K562 (cell line): ENCODE data around the gene OTULIN. TPM values are rescaled to one million over a fixed set of nuclear protein-coding genes. Genes with fewer than 3 reads are reported as not detected.

Source experiments
- ATAC-seq: fragments of 200-7000 bp; cut with Tn5 transposase; 3 replicates; pipeline ENCODE4 v1.9.1; 2020; ENCODE audit warnings: moderate library complexity
- BruUV-seq: library from RNA; stranded (reverse); fragments of 400-500 nt; replicated peaks from 2 replicates; lab custom pipeline; 2021; lab: Mats Ljungman, UMichigan
- CTCF ChIA-PET: fragments of 300-600 bp; formaldehyde crosslinking; extraction: SDS; loops from one replicate; lab custom pipeline; 2021; ENCODE audit warnings: low intra/inter-chr PET ratio; lab: Yijun Ruan, JAX
- POLR2A ChIA-PET: fragments of 300-600, 350-650 bp; sonication (Branson Sonifier 250); formaldehyde crosslinking; extraction: SDS; loops from one replicate; lab custom pipeline; 2021; ENCODE audit warnings: antibody characterized with exemption, inconsistent platforms; lab: Yijun Ruan, JAX
- DNase-seq, 4 experiments: peaks; one replicate each; pipeline versions ENCODE4 v3.0.0 to v3.0.0-alpha.2; 2011 to 2018; ENCODE audit warnings: low spot score in 3 of 4, mixed read lengths in 3 of 4; ENCODE audit errors: extremely low read depth in 1 of 4
- FAIRE-seq: peaks from 2 replicates; lab custom pipeline; 2011; peaks lifted over from hg19 to GRCh38; lab: Jason Lieb, UNC
- H2AFZ ChIP-seq: 2 replicates; pipeline ENCODE4 v1.6.0; 2011; ENCODE audit warnings: low read depth, low read length, control low read depth, inconsistent platforms
- H3K27ac ChIP-seq: fragments of 200-600 bp; 3 replicates; pipeline ENCODE4 v1.8.0; 2011; ENCODE audit warnings: low read depth, mild to moderate bottlenecking, control low read depth, inconsistent platforms, low read length, moderate library complexity, mixed read lengths; ENCODE audit errors: extremely low read depth
- H3K27me3 ChIP-seq, 2 experiments: fragments of 300-600 bp in 1 of 2; 2 replicates in 1 of 2; 3 replicates in 1 of 2; pipeline versions ENCODE4 v1.6.0 to v1.8.0; 2011; ENCODE audit warnings: inconsistent platforms in 2 of 2, low read length in 2 of 2, mild to moderate bottlenecking in 1 of 2, mixed read lengths in 1 of 2, moderate library complexity in 1 of 2; ENCODE audit not compliant: control insufficient read depth in 2 of 2, insufficient read depth in 2 of 2
- H3K36me3 ChIP-seq: fragments of 300-600 bp; 3 replicates; pipeline ENCODE4 v1.8.0; 2011; ENCODE audit warnings: mild to moderate bottlenecking, low read length, inconsistent platforms; ENCODE audit not compliant: control insufficient read depth, insufficient read depth
- H3K4me1 ChIP-seq, 2 experiments: fragments of 200-600 bp in 1 of 2; replicated peaks in 1 of 2; 2 replicates in 1 of 2; 3 replicates in 1 of 2; pipeline versions ENCODE4 v1.5.1 to v1.8.0; 2011; ENCODE audit warnings: inconsistent platforms in 2 of 2, low read length in 2 of 2, mild to moderate bottlenecking in 1 of 2, mixed read lengths in 1 of 2, moderate library complexity in 1 of 2; ENCODE audit not compliant: control insufficient read depth in 2 of 2, insufficient read depth in 2 of 2
- H3K4me2 ChIP-seq: 2 replicates; pipeline ENCODE4 v1.6.1; 2011; ENCODE audit warnings: low read length, control low read depth, inconsistent platforms, mixed read lengths; ENCODE audit not compliant: insufficient read depth
- H3K4me3 ChIP-seq: fragments of 200-600 bp; sonication (generic), shearing (Covaris generic); 2 replicates; pipeline ENCODE4 v1.5.1; 2016; ENCODE audit warnings: control low read depth, inconsistent platforms
- H3K79me2 ChIP-seq: fragments of 200-600 bp; 3 replicates; pipeline ENCODE4 v1.8.0; 2011; ENCODE audit warnings: low read length, inconsistent platforms; ENCODE audit not compliant: control insufficient read depth, insufficient read depth
- H3K9ac ChIP-seq, 2 experiments: 2 replicates each; pipeline versions ENCODE4 v1.6.0 to v1.6.1; 2011; ENCODE audit warnings: low read depth in 2 of 2, low read length in 2 of 2, control low read depth in 1 of 2, inconsistent platforms in 1 of 2, mild to moderate bottlenecking in 1 of 2, mixed read lengths in 1 of 2; ENCODE audit not compliant: insufficient read depth in 1 of 2
- H3K9me1 ChIP-seq: one replicate; pipeline ENCODE4 v1.6.0; 2011; ENCODE audit warnings: inconsistent platforms, mild to moderate bottlenecking, low read length, moderate library complexity; ENCODE audit not compliant: control insufficient read depth, insufficient read depth
- H3K9me3 ChIP-seq: replicated peaks from 2 replicates; pipeline ENCODE4 v1.5.1; 2011; ENCODE audit warnings: low read depth, low read length, inconsistent platforms; ENCODE audit not compliant: control insufficient read depth, insufficient read depth
- H4K20me1 ChIP-seq: replicated peaks from 2 replicates; pipeline ENCODE4 v1.6.1; 2011; ENCODE audit warnings: low read length, inconsistent platforms, mixed read lengths; ENCODE audit not compliant: control insufficient read depth, insufficient read depth
- ADNP ChIP-seq: fragments of 200-800 bp; sonication (Bioruptor generic); IDR thresholded peaks from 2 replicates; pipeline ENCODE4 v1.6.1; 2016; ENCODE audit warnings: missing genetic modification characterization, missing compliant biosample characterization
- C11orf30 ChIP-seq: fragments of 450-650 bp; IDR thresholded peaks from 2 replicates; pipeline ENCODE4 v1.6.1; 2016; ENCODE audit warnings: low read depth, mild to moderate bottlenecking
- ELF2 ChIP-seq: fragments of 250-450 bp; sonication (Bioruptor Pico); IDR thresholded peaks from 2 replicates; pipeline ENCODE4 v1.5.0; 2021; ENCODE audit warnings: mild to moderate bottlenecking
- MAFG ChIP-seq: fragments of 450-650 bp; conservative IDR thresholded peaks from 2 replicates; pipeline ENCODE4 v1.6.1; 2016; ENCODE audit warnings: missing genetic modification characterization, missing compliant biosample characterization
- ZNF316 ChIP-seq: fragments of 450-650 bp; IDR thresholded peaks from 2 replicates; pipeline ENCODE4 v1.6.1; 2016
- WGBS: fragments of 100-300 bp; shearing (Covaris generic); methylation state at CpG from one replicate; pipeline ENCODE4 v1.1.6; 2016; ENCODE audit warnings: low coverage, mixed read lengths; ENCODE audit not compliant: insufficient coverage; ENCODE audit errors: missing lambda C conversion rate; 5-methylcytosine and 5-hydroxymethylcytosine counted together
- in situ Hi-C: fragments of 300-500 bp; cut with MboI; formaldehyde crosslinking; loops from 4 replicates; pipeline ENCODE4 v1.15.0; 2018; ENCODE audit warnings: inconsistent platforms, mixed read lengths
- intact Hi-C: fragments of 100-400 bp; cut with micrococcal nuclease; formaldehyde crosslinking; loops from 2 replicates; pipeline ENCODE4 v1.14.2; 2022
- polyA plus RNA-seq, 8 experiments: library from polyadenylated mRNA; depleted of rRNA in 4 of 8; stranded (reverse) in 5 of 8; unstranded in 3 of 8; fragments of >200 nt; fragmentation: Nextera tagmentation in 2 of 8; fragmentation: Illumina TruSeq in 1 of 8; extraction: Ambion mirVana in 2 of 8; extraction: Trizol in 1 of 8; gene quantifications; 2 replicates each; pipeline versions ENCODE4 v1.2.1 to v1.2.3, GENCODE V29; 2011 to 2014; ENCODE audit warnings: inconsistent platforms in 1 of 8, missing spikeins in 1 of 8
- total RNA-seq, 7 experiments: library from RNA; depleted of rRNA in 6 of 7; stranded (reverse); fragments of >200 nt in 6 of 7; fragmentation: Illumina TruSeq in 2 of 7; extraction: Trizol in 2 of 7; gene quantifications; 2 replicates each; pipeline versions ENCODE4 v1.2.1 to v1.2.3, GENCODE V29; 2011 to 2021; ENCODE audit warnings: low replicate concordance in 1 of 7
- TF ChIP-seq, protein P1 (sequence below): sonication (generic); formaldehyde crosslinking; IDR thresholded peaks from 2 replicates; pipeline ENCODE4 v1.8.0; 2023; ENCODE audit warnings: missing genetic modification reagents, mild to moderate bottlenecking, borderline replicate concordance

Gene OTULIN
- total and polyA plus RNA-seq, 9 of the 15 experiments (the other 6 are each of a cell fraction or from before 2014, with no cell fraction given) = 3.3 to 33.6 (median 20.1) TPM

DNA sequence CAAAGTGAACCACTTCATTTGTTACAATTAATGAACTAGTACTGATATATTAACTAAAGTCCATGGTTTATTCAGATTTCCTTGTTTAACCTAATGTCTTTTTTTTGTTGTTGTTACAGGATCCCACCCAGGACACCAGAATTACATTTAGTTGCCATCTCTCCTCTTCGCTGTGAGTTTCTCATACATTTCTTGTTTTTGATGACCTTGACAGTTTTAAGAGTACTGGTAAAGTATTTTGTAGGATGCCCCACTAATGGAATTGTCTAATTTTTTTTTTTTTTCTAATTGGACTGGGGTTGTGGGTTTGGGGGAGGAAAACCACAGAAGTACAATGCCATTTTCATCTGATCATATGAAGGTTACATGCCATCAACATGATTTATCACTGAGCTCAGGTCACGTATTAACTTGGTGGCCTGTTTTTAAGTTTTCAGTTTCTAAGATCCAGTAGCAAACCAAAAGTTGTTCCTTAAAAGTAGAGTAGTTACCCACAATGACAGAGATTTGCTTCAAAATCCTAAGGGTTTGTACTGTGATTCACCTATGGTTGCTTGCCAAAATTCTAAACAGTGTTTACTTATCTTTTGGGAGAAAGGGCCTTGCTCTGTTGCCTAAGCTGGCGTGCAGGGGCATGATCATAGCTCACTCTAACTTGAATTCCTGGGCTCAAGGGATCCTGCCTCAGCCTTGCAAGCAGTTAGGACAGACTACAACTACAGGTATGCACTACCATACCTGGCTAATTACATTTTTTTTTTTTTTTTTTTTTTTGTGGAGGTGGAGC is 4.5 kb upstream of the OTULIN start:
- H4K20me1 ChIP-seq = no peaks in the 10 kb centered on the region
- intact Hi-C loops (loop anchor here (10.0 kb wide), 1 partner anchor 555 kb away; no protein-coding TSS in a partner anchor), in situ Hi-C loops (loop anchor here (10.0 kb wide), 1 partner anchor 655 kb away; no protein-coding TSS in a partner anchor)
- TF ChIP-seq ELF2 = no peak
- TF ChIP-seq MAFG (tag) = 0 out of 2 replicates have a peak, but pooled peaks have one; percentile 21
- TF ChIP-seq, protein P1, sequence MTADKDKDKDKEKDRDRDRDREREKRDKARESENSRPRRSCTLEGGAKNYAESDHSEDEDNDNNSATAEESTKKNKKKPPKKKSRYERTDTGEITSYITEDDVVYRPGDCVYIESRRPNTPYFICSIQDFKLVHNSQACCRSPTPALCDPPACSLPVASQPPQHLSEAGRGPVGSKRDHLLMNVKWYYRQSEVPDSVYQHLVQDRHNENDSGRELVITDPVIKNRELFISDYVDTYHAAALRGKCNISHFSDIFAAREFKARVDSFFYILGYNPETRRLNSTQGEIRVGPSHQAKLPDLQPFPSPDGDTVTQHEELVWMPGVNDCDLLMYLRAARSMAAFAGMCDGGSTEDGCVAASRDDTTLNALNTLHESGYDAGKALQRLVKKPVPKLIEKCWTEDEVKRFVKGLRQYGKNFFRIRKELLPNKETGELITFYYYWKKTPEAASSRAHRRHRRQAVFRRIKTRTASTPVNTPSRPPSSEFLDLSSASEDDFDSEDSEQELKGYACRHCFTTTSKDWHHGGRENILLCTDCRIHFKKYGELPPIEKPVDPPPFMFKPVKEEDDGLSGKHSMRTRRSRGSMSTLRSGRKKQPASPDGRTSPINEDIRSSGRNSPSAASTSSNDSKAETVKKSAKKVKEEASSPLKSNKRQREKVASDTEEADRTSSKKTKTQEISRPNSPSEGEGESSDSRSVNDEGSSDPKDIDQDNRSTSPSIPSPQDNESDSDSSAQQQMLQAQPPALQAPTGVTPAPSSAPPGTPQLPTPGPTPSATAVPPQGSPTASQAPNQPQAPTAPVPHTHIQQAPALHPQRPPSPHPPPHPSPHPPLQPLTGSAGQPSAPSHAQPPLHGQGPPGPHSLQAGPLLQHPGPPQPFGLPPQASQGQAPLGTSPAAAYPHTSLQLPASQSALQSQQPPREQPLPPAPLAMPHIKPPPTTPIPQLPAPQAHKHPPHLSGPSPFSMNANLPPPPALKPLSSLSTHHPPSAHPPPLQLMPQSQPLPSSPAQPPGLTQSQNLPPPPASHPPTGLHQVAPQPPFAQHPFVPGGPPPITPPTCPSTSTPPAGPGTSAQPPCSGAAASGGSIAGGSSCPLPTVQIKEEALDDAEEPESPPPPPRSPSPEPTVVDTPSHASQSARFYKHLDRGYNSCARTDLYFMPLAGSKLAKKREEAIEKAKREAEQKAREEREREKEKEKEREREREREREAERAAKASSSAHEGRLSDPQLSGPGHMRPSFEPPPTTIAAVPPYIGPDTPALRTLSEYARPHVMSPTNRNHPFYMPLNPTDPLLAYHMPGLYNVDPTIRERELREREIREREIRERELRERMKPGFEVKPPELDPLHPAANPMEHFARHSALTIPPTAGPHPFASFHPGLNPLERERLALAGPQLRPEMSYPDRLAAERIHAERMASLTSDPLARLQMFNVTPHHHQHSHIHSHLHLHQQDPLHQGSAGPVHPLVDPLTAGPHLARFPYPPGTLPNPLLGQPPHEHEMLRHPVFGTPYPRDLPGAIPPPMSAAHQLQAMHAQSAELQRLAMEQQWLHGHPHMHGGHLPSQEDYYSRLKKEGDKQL (CRISPR knock-in tag) = no peak
- peak; percentile 81 for TF ChIP-seq ZNF316
- no peak for TF ChIP-seq ADNP (tag)
- TF ChIP-seq C11orf30 = peak; percentile 52; the same call in 1 of the 2 replicates
- ATAC-seq = no peak
- no peak overlapping the region for H3K27ac ChIP-seq
- DNase-seq = no peak
- no peak overlapping the region for H2AFZ ChIP-seq
- peaks cover 15% of the 10 kb centered on the region for H3K79me2 ChIP-seq
- H3K27me3 ChIP-seq = no peaks in the 10 kb centered on the region; a peak in 2 of 5 replicates
- no peaks in the 10 kb centered on the region for H3K9me1 ChIP-seq
- no peak overlapping the region for H3K9ac ChIP-seq
- no peaks in the 10 kb centered on the region for H3K9me3 ChIP-seq
- no peak for FAIRE-seq
- H3K36me3 ChIP-seq = no peaks in the 10 kb centered on the region
- no peak overlapping the region for H3K4me2 ChIP-seq
- ChIA-PET POLR2A (no interaction called here), CTCF (no interaction called here)
- no TSS peak for BruUV-seq
- peaks cover 4 to 18% of the 10 kb centered on the region in 2 experiments; a peak in 2 of 5 replicates for H3K4me1 ChIP-seq
- H3K4me3 ChIP-seq = no peak overlapping the region
- WGBS = 47% methylated on average over 3 of the region's 3 CpGs
